Activated T-cell treated with anti-CD3 and anti-CD28 coated beads, Interleukin-2, amount 50 U/mL, for 72 hours (primary cell): Measurements from ENCODE around the gene PRKG1. TPM values are rescaled to one million over a fixed set of nuclear protein-coding genes. Genes with fewer than 3 reads are reported as not detected.

Experiments used
- ATAC-seq, 2 donors: fragments of 150-1000 bp; cut with Tn5 transposase; replicated peaks in 1 of 2; 2 replicates each; pipeline ENCODE4 v1.10.0; 2021; ENCODE audit warnings: moderate library complexity in 2 of 2, mild to moderate bottlenecking in 1 of 2
- DNase-seq, 2 donors: peaks; one replicate each; pipeline ENCODE4 v3.0.0; 2021 to 2022; ENCODE audit warnings: mixed read lengths in 1 of 2
- H3K27ac Mint-ChIP-seq: one replicate; pipeline ENCODE4 v1.8.0; 2022; ENCODE audit warnings: mild to moderate bottlenecking, moderate library complexity, mixed read lengths
- H3K27me3 Mint-ChIP-seq: one replicate; pipeline ENCODE4 v1.8.0; 2022; ENCODE audit warnings: low read depth, mixed read lengths
- H3K36me3 Mint-ChIP-seq, 2 donors: one replicate each; pipeline ENCODE4 v1.8.0; 2022; ENCODE audit warnings: mixed read lengths in 2 of 2, mild to moderate bottlenecking in 1 of 2; ENCODE audit not compliant: insufficient read depth in 2 of 2
- H3K4me1 Mint-ChIP-seq: one replicate; pipeline ENCODE4 v1.8.0; 2022; ENCODE audit warnings: low read depth, mixed read lengths
- H3K4me3 Mint-ChIP-seq, 2 donors: one replicate each; pipeline ENCODE4 v1.8.0; 2022; ENCODE audit warnings: mild to moderate bottlenecking in 2 of 2, mixed read lengths in 2 of 2, moderate library complexity in 2 of 2
- H3K9me3 Mint-ChIP-seq, 2 donors: one replicate each; pipeline ENCODE4 v1.8.0; 2022; ENCODE audit warnings: mixed read lengths in 2 of 2
- total RNA-seq, 2 donors: library from RNA; stranded (reverse); gene quantifications; one replicate each; pipeline ENCODE4 v1.2.3, GENCODE V29; 2022

PRKG1 gene
- total RNA-seq, 2 donors from 2014 or later = not detected

GRCh38 chr10:51935341-51935740 is 861.1 kb downstream of the PRKG1 start:
- Mint-ChIP-seq H3K9me3 (no peaks in the 10 kb centered on the region), H3K36me3 (no peaks in the 10 kb centered on the region), H3K4me3 (no peak overlapping the region), H3K27ac (no peak overlapping the region), H3K4me1 (no peaks in the 10 kb centered on the region), H3K27me3 (peaks cover 12% of the 10 kb centered on the region)
- no peak for ATAC-seq
- no peak for DNase-seq

- H3K9me3 Mint-ChIP-seq = no peaks in the 10 kb centered on the region
- peaks cover 12% of the 10 kb centered on the region for H3K27me3 Mint-ChIP-seq
- H3K27ac Mint-ChIP-seq = no peak overlapping the region
- ATAC-seq (no peak), DNase-seq (no peak)
- no peaks in the 10 kb centered on the region for H3K4me1 Mint-ChIP-seq
- H3K4me3 Mint-ChIP-seq = no peak overlapping the region
- H3K36me3 Mint-ChIP-seq = no peaks in the 10 kb centered on the region
Measured at GRCh38 chr10:51937308-51938140, 863.2 kb downstream of the PRKG1 start.

- no peak overlapping the region for H3K4me3 Mint-ChIP-seq
- no peak for DNase-seq
- ATAC-seq = no peak
- no peak overlapping the region for H3K27ac Mint-ChIP-seq
- no peaks in the 10 kb centered on the region for H3K9me3 Mint-ChIP-seq
- no peaks in the 10 kb centered on the region for H3K36me3 Mint-ChIP-seq
- no peaks in the 10 kb centered on the region for H3K4me1 Mint-ChIP-seq
- no peaks in the 10 kb centered on the region for H3K27me3 Mint-ChIP-seq
Measured at GRCh38 chr10:51950371-51950995, 876.2 kb downstream of the PRKG1 start.

- ATAC-seq = no peak
- DNase-seq = no peak
- no peaks in the 10 kb centered on the region for H3K36me3 Mint-ChIP-seq
- no peaks in the 10 kb centered on the region for H3K27me3 Mint-ChIP-seq
- no peak overlapping the region for H3K4me3 Mint-ChIP-seq
- no peaks in the 10 kb centered on the region for H3K4me1 Mint-ChIP-seq
- H3K9me3 Mint-ChIP-seq = no peaks in the 10 kb centered on the region
- H3K27ac Mint-ChIP-seq = no peak overlapping the region
Measured at GRCh38 chr10:51950996-51951555, 876.8 kb downstream of the PRKG1 start.

- DNase-seq (no peak), ATAC-seq (no peak)
- Mint-ChIP-seq H3K27me3 (no peaks in the 10 kb centered on the region), H3K4me1 (no peaks in the 10 kb centered on the region), H3K9me3 (no peaks in the 10 kb centered on the region), H3K4me3 (no peak overlapping the region), H3K27ac (no peak overlapping the region), H3K36me3 (no peaks in the 10 kb centered on the region)
Measured at GRCh38 chr10:51951601-51952000, 877.3 kb downstream of the PRKG1 start.

- no peak for ATAC-seq
- no peak overlapping the region for H3K4me3 Mint-ChIP-seq
- H3K27ac Mint-ChIP-seq = no peak overlapping the region
- no peaks in the 10 kb centered on the region for H3K4me1 Mint-ChIP-seq
- H3K27me3 Mint-ChIP-seq = peaks cover 3% of the 10 kb centered on the region
- no peaks in the 10 kb centered on the region for H3K36me3 Mint-ChIP-seq
- DNase-seq = no peak
- H3K9me3 Mint-ChIP-seq = no peaks in the 10 kb centered on the region
Measured at GRCh38 chr10:51952056-51952455, 877.8 kb downstream of the PRKG1 start.

GRCh38 chr10:51955696-51956095 is 881.4 kb downstream of the PRKG1 start:
- ATAC-seq = no peak

GRCh38 chr10:51956822-51957221 is 882.5 kb downstream of the PRKG1 start:
- no peak overlapping the region for H3K27ac Mint-ChIP-seq
- H3K9me3 Mint-ChIP-seq = no peaks in the 10 kb centered on the region
- no peak for ATAC-seq
- no peaks in the 10 kb centered on the region for H3K4me1 Mint-ChIP-seq
- no peak for DNase-seq
- peaks cover 23% of the 10 kb centered on the region for H3K27me3 Mint-ChIP-seq
- no peaks in the 10 kb centered on the region for H3K36me3 Mint-ChIP-seq
- no peak overlapping the region for H3K4me3 Mint-ChIP-seq

More at GRCh38 chr10:51955696-51956095, 881.4 kb downstream of the PRKG1 start:
- Mint-ChIP-seq H3K36me3 (no peaks in the 10 kb centered on the region), H3K9me3 (no peaks in the 10 kb centered on the region), H3K4me3 (no peak overlapping the region), H3K27ac (no peak overlapping the region), H3K27me3 (peaks cover 17% of the 10 kb centered on the region), H3K4me1 (no peaks in the 10 kb centered on the region)
- no peak for DNase-seq

- Mint-ChIP-seq H3K4me1 (no peaks in the 10 kb centered on the region), H3K27ac (no peak overlapping the region), H3K36me3 (no peaks in the 10 kb centered on the region), H3K27me3 (peaks cover 32% of the 10 kb centered on the region), H3K4me3 (no peak overlapping the region), H3K9me3 (no peaks in the 10 kb centered on the region)
- ATAC-seq (no peak), DNase-seq (peak in 1 of 2 donors; percentile 3)
Measured at GRCh38 chr10:51960494-51960895, 886.2 kb downstream of the PRKG1 start.

GRCh38 chr10:51961401-51961800 is 887.1 kb downstream of the PRKG1 start:
- ATAC-seq = no peak
- Mint-ChIP-seq H3K4me1 (no peaks in the 10 kb centered on the region), H3K27ac (no peak overlapping the region), H3K36me3 (no peaks in the 10 kb centered on the region), H3K27me3 (peaks cover 32% of the 10 kb centered on the region), H3K9me3 (no peaks in the 10 kb centered on the region), H3K4me3 (no peak overlapping the region)
- DNase-seq = no peak

GRCh38 chr10:51964630-51965029 is 890.3 kb downstream of the PRKG1 start:
- DNase-seq = no peak
- no peaks in the 10 kb centered on the region for H3K4me1 Mint-ChIP-seq
- no peak overlapping the region for H3K27ac Mint-ChIP-seq
- H3K36me3 Mint-ChIP-seq = no peaks in the 10 kb centered on the region
- ATAC-seq = no peak
- peaks cover 17% of the 10 kb centered on the region for H3K27me3 Mint-ChIP-seq
- H3K4me3 Mint-ChIP-seq = no peak overlapping the region
- H3K9me3 Mint-ChIP-seq = peaks cover 0 to 3% of the 10 kb centered on the region in 2 donors

- no peaks in the 10 kb centered on the region for H3K36me3 Mint-ChIP-seq
- H3K27ac Mint-ChIP-seq = no peak overlapping the region
- H3K9me3 Mint-ChIP-seq = peaks cover 0 to 3% of the 10 kb centered on the region in 2 donors
- DNase-seq (no peak), ATAC-seq (no peak)
- no peaks in the 10 kb centered on the region for H3K4me1 Mint-ChIP-seq
- no peak overlapping the region for H3K4me3 Mint-ChIP-seq
- peaks cover 15% of the 10 kb centered on the region for H3K27me3 Mint-ChIP-seq
Measured at GRCh38 chr10:51965451-51965850, 891.2 kb downstream of the PRKG1 start.

- H3K4me3 Mint-ChIP-seq = no peak overlapping the region
- no peaks in the 10 kb centered on the region for H3K9me3 Mint-ChIP-seq
- H3K4me1 Mint-ChIP-seq = no peaks in the 10 kb centered on the region
- H3K27ac Mint-ChIP-seq = no peak overlapping the region
- H3K27me3 Mint-ChIP-seq = no peaks in the 10 kb centered on the region
- H3K36me3 Mint-ChIP-seq = no peaks in the 10 kb centered on the region
- ATAC-seq (peak in 1 of 2 donors; percentile 41), DNase-seq (no peak)
Measured at GRCh38 chr10:51972733-51973346, 898.6 kb downstream of the PRKG1 start.
